ENCODE data around the gene ZNF496. TPM values are rescaled to one million over a fixed set of nuclear protein-coding genes. Genes with fewer than 3 reads are reported as not detected.

The ZNF496 gene
- total and polyA plus RNA-seq, 2 of the 4 experiments (the other 2 are of a cell fraction), result 11.7 to 16.2 TPM

DNA sequence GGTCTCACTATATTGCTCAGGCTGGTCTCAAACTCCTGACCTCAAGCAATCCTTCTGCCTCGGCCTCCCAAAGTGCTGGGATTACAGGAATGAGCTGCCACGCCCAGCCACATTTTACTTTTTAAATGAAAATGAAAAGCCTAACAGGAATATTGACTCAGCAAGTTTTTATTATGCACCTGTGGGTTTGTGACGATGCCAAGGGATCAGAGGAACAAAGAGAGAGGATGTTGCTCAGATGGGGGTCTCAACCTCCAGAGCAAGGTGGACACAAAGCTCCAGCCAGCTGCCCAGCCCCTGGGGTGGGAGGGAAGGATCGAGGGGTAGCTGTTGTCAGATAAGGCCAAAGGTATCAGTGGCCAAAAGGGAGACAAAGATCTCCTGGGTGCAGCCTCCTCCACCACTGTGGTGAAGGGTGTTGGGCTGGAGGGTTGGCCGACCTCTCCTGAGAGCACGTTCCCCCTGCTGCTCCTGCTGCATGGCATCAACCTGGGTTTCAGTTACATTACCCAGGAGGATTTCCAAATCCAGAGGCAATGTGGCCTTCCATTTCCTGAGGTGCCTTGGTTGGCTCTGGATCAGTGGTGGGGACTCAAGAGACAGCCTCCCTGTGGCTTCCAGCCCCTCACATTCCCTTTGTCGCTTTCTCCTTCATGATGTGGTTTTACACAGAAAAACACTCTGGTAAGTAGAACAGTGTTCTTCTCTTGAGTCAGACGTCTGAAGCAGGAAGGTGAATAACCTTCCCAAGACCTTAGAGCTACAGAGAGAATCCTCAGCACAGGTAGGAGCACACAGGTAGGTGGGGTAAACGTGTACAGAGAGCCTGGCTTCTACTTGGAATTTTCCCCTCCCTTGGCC is 34.2 kb downstream of the ZNF496 start:
- no peaks in the 10 kb centered on the region for H3K79me1 ChIP-seq (ENCODE audit: low read depth in 1 of 2, low read length in 2 of 2)
- no peak overlapping the region for H2AK9ac ChIP-seq (replicated peaks; ENCODE audit: low read depth, low read length, poor library complexity)
- H2AFZ ChIP-seq (replicated peaks; ENCODE audit: low read length, poor library complexity), result no peak overlapping the region
- no peak overlapping the region for H4K5ac ChIP-seq (ENCODE audit: low read depth, low read length)
- no peak overlapping the region for H3K18ac ChIP-seq (ENCODE audit: low read depth, low read length)
- no peak overlapping the region for H3K4ac ChIP-seq (ENCODE audit: low read depth, low read length)
- DNase-seq (no peak), ATAC-seq (ENCODE audit: low read depth) (no peak)
- H2BK120ac ChIP-seq (ENCODE audit: low read depth, low read length), result no peak overlapping the region
- in situ Hi-C loops (cut with MboI; ENCODE audit: low sequenced_read_pairs), result no loop called here
- no peak overlapping the region for H2BK5ac ChIP-seq (ENCODE audit: low read depth, low read length, poor library complexity, severe bottlenecking)
- peaks cover 10% of the 10 kb centered on the region for H3K4me1 ChIP-seq (ENCODE audit: control insufficient read depth, insufficient read depth, low read length)
- intact Hi-C loops (cut with micrococcal nuclease), result loop anchor here (10.0 kb wide), 1 partner anchor 193 kb away; the partner anchor contains the start of gene ZNF669
- ChIA-PET CTCF (no interaction called here), POLR2A (ENCODE audit: unreplicated experiment) (no interaction called here)
- no peak overlapping the region for H4K91ac ChIP-seq (ENCODE audit: insufficient read depth, low read depth, low read length)
- no peak overlapping the region for H3K56ac ChIP-seq (ENCODE audit: extremely low read depth, insufficient read depth, low read length)
- BruUV-seq (replicated peaks), result no TSS peak
- H3K27me3 ChIP-seq (ENCODE audit: control insufficient read depth, insufficient read depth, low read length), result no peaks in the 10 kb centered on the region
- H3K23ac ChIP-seq (ENCODE audit: low read depth, low read length), result no peak overlapping the region
- H2AK5ac ChIP-seq (ENCODE audit: low read depth, low read length), result no peak overlapping the region
- H2BK20ac ChIP-seq (ENCODE audit: low read depth, low read length), result no peak overlapping the region
- H4K8ac ChIP-seq (ENCODE audit: low read depth in 2 of 2, low read length in 2 of 2), result no peak overlapping the region
- H3K4me2 ChIP-seq (ENCODE audit: low read depth, low read length), result no peak overlapping the region
- H3K9me1 ChIP-seq (ENCODE audit: insufficient read depth, low read length), result peaks cover 8% of the 10 kb centered on the region; the same call in 1 of the 2 replicates
- peaks cover 39% of the 10 kb centered on the region for H3K36me3 ChIP-seq (ENCODE audit: control insufficient read depth, insufficient read depth, low read length)
- H3K27ac ChIP-seq (ENCODE audit: insufficient read depth, low read length), result no peak overlapping the region
- H2BK15ac ChIP-seq (ENCODE audit: low read depth, low read length), result no peak overlapping the region
- no peak overlapping the region for H3K14ac ChIP-seq (replicated peaks; ENCODE audit: low read depth, low read length)
- peaks cover 4% of the 10 kb centered on the region; the same call in 1 of the 2 replicates for H4K20me1 ChIP-seq (ENCODE audit: insufficient read depth, low read length)
- H3K9ac ChIP-seq (ENCODE audit: low read depth, low read length), result no peak overlapping the region
- no peak overlapping the region for H3K4me3 ChIP-seq (ENCODE audit: insufficient read depth, low read depth, low read length)
- no peaks in the 10 kb centered on the region for H3K9me3 ChIP-seq (ENCODE audit: control insufficient read depth, insufficient read depth, low read length)
- dilution Hi-C loops (cut with HindIII; ENCODE audit: low sequenced_read_pairs, unreplicated experiment), result no loop called here
- WGBS, 2 experiments (ENCODE audit: extremely low coverage in 2 of 2, insufficient read length in 1 of 2), result no CpG with 5 or more reads among the region's 9 CpGs
- no peak for TF ChIP-seq CEBPB (IDR thresholded peaks at IDR 0.05; ENCODE audit: low read depth, low read length)
- TF ChIP-seq MAZ (IDR thresholded peaks at IDR 0.05; ENCODE audit: borderline replicate concordance, low read depth, low read length), result no peak
- no peak for TF ChIP-seq RFX5 (IDR thresholded peaks at IDR 0.05; ENCODE audit: low read depth, low read length)
- TF ChIP-seq CHD1 (IDR thresholded peaks at IDR 0.05; ENCODE audit: low read depth, low read length), result no peak
- no peak for TF ChIP-seq SMC3 (IDR thresholded peaks at IDR 0.05; ENCODE audit: low read depth, low read length)
- TF ChIP-seq, protein P1, sequence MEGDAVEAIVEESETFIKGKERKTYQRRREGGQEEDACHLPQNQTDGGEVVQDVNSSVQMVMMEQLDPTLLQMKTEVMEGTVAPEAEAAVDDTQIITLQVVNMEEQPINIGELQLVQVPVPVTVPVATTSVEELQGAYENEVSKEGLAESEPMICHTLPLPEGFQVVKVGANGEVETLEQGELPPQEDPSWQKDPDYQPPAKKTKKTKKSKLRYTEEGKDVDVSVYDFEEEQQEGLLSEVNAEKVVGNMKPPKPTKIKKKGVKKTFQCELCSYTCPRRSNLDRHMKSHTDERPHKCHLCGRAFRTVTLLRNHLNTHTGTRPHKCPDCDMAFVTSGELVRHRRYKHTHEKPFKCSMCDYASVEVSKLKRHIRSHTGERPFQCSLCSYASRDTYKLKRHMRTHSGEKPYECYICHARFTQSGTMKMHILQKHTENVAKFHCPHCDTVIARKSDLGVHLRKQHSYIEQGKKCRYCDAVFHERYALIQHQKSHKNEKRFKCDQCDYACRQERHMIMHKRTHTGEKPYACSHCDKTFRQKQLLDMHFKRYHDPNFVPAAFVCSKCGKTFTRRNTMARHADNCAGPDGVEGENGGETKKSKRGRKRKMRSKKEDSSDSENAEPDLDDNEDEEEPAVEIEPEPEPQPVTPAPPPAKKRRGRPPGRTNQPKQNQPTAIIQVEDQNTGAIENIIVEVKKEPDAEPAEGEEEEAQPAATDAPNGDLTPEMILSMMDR (conservative IDR thresholded peaks at IDR 0.05; ENCODE audit: low read depth, low read length), result no peak
- no peak for TF ChIP-seq FOS (IDR thresholded peaks at IDR 0.05; ENCODE audit: low read depth, low read length)
- no peak for TF ChIP-seq RAD21 (IDR thresholded peaks at IDR 0.05; ENCODE audit: low read length)
- no peak for TF ChIP-seq ELK1 (IDR thresholded peaks at IDR 0.05; ENCODE audit: borderline replicate concordance, low read depth, low read length)
- TF ChIP-seq, protein P2, sequence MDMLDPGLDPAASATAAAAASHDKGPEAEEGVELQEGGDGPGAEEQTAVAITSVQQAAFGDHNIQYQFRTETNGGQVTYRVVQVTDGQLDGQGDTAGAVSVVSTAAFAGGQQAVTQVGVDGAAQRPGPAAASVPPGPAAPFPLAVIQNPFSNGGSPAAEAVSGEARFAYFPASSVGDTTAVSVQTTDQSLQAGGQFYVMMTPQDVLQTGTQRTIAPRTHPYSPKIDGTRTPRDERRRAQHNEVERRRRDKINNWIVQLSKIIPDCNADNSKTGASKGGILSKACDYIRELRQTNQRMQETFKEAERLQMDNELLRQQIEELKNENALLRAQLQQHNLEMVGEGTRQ (IDR thresholded peaks at IDR 0.05; ENCODE audit: low read depth, low read length), result no peak
- TF ChIP-seq BHLHE40 (IDR thresholded peaks at IDR 0.05; ENCODE audit: low read depth, low read length), result no peak
- TF ChIP-seq MXI1 (IDR thresholded peaks at IDR 0.05; ENCODE audit: borderline replicate concordance, low read depth, low read length), result no peak
- no peak for TF ChIP-seq NFE2L2 (IDR thresholded peaks at IDR 0.05; ENCODE audit: low read depth, low read length)
- no peak for TF ChIP-seq POLR2A (IDR thresholded peaks at IDR 0.05; ENCODE audit: low read depth, low read length)
- no peak for TF ChIP-seq MAFK (IDR thresholded peaks at IDR 0.05; ENCODE audit: low read depth, low read length)
